A673 (cell line): ENCODE measurements around the gene BLOC1S4. TPM values are rescaled to one million over a fixed set of nuclear protein-coding genes. Genes with fewer than 3 reads are reported as not detected.

Source experiments
- BruUV-seq: library from RNA; stranded (reverse); fragments of 400-500 nt; replicated peaks from 2 replicates; lab custom pipeline; 2021; lab: Mats Ljungman, UMichigan
- CTCF ChIA-PET: fragments of 300-600 bp; sonication (Branson Sonifier 250); formaldehyde crosslinking; loops from one replicate; lab custom pipeline; 2022; ENCODE audit warnings: antibody characterized with exemption; lab: Charles Lee
- POLR2A ChIA-PET: fragments of 300-600 bp; sonication (Branson Sonifier 250); formaldehyde crosslinking; loops from one replicate; lab custom pipeline; 2022; ENCODE audit warnings: antibody characterized with exemption; ENCODE audit not compliant: low non-redundant PET; lab: Charles Lee
- DNase-seq: peaks from one replicate; pipeline ENCODE4 v3.0.0-alpha.2; 2015; ENCODE audit warnings: low spot score
- H3K27ac ChIP-seq: fragments of 200-600 bp; sonication (generic); 2 replicates; pipeline ENCODE4 v1.5.1; 2016; ENCODE audit warnings: mixed run types, low read depth, mild to moderate bottlenecking, mixed read lengths, antibody characterized with exemption, low read length; ENCODE audit not compliant: poor library complexity, severe bottlenecking
- H3K27me3 ChIP-seq: fragments of 200-600 bp; sonication (generic); replicated peaks from 2 replicates; pipeline ENCODE4 v1.6.1; 2017; ENCODE audit warnings: mixed run types, low read depth, mild to moderate bottlenecking, mixed read lengths, antibody characterized with exemption, low read length; ENCODE audit not compliant: insufficient read depth, poor library complexity
- H3K36me3 ChIP-seq: fragments of 200-600 bp; sonication (generic); 2 replicates; pipeline ENCODE4 v1.6.1; 2016; ENCODE audit warnings: mixed run types, mild to moderate bottlenecking, mixed read lengths, antibody characterized with exemption, low read length; ENCODE audit not compliant: insufficient read depth, poor library complexity, severe bottlenecking
- H3K4me1 ChIP-seq: fragments of 200-600 bp; sonication (generic); 2 replicates; pipeline ENCODE4 v1.6.1; 2017; ENCODE audit warnings: mixed run types, mild to moderate bottlenecking, mixed read lengths, antibody characterized with exemption, low read length; ENCODE audit not compliant: insufficient read depth, poor library complexity, severe bottlenecking
- H3K4me3 ChIP-seq: fragments of 200-600 bp; sonication (generic); 2 replicates; pipeline ENCODE4 v1.5.1; 2016; ENCODE audit warnings: low read depth, mixed run types, mild to moderate bottlenecking, mixed read lengths, low read length; ENCODE audit not compliant: poor library complexity, severe bottlenecking
- H3K9me3 ChIP-seq: fragments of 200-600 bp; sonication (generic); 2 replicates; pipeline ENCODE4 v1.6.1; 2016; ENCODE audit warnings: mixed run types, low read depth, mild to moderate bottlenecking, mixed read lengths, antibody characterized with exemption, low read length; ENCODE audit not compliant: poor library complexity, severe bottlenecking
- CTCF ChIP-seq: fragments of 300-800, 200-600 bp; sonication (generic); conservative IDR thresholded peaks from 2 replicates; pipeline ENCODE4 v1.5.1; 2017; ENCODE audit warnings: low read depth, mild to moderate bottlenecking, antibody characterized with exemption, low read length, moderate library complexity, mixed read lengths
- EZH2 ChIP-seq: fragments of 200-600 bp; sonication (generic); IDR thresholded peaks from 2 replicates; pipeline ENCODE4 v1.6.1; 2017; ENCODE audit warnings: borderline replicate concordance, low read depth, mild to moderate bottlenecking, mixed read lengths, antibody characterized with exemption, low read length; ENCODE audit not compliant: poor library complexity, severe bottlenecking
- intact Hi-C: fragments of 100-400 bp; cut with micrococcal nuclease; formaldehyde crosslinking; loops from one replicate; pipeline ENCODE4 v1.10.0; 2022; ENCODE audit not compliant: unreplicated experiment
- total RNA-seq: library from RNA; stranded (reverse); gene quantifications from 2 replicates; pipeline ENCODE4 v1.2.3, GENCODE V29; 2021

Gene BLOC1S4
- total RNA-seq, 1 experiment from 2014 or later: 12.3 TPM

DNA sequence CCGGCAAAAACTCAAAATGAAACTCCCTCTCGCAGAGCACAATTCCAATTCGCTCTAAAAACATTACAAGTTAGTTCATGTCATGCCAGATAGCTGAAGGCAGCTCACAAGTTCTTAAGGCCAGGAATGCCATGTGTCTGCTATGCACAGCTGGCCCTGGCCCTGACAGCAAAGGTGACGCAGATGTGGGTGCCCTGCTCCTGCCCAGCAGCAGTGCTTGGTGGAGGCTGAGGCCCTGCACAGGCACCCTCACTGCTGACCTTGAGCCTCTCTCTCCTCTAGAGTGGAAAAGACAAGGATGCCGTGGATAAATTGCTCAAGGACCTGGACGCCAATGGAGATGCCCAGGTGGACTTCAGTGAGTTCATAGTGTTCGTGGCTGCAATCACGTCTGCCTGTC, 19.4 kb upstream of the BLOC1S4 start:
- no peaks in the 10 kb centered on the region for H3K27me3 ChIP-seq
- ChIA-PET CTCF (no interaction called here), POLR2A (no interaction called here)
- H3K4me3 ChIP-seq: no peak overlapping the region
- no TSS peak for BruUV-seq
- H3K9me3 ChIP-seq: no peaks in the 10 kb centered on the region
- H3K4me1 ChIP-seq: no peaks in the 10 kb centered on the region
- H3K27ac ChIP-seq: no peak overlapping the region
- no peak for DNase-seq
- TF ChIP-seq CTCF (no peak), EZH2 (no peak)
- intact Hi-C loops: no loop called here
- no peaks in the 10 kb centered on the region for H3K36me3 ChIP-seq

GRCh38 chr4:6697131-6697530, 18.8 kb upstream of the BLOC1S4 start:
- TF ChIP-seq EZH2 (no peak), CTCF (no peak)
- no peaks in the 10 kb centered on the region for H3K4me1 ChIP-seq
- ChIA-PET CTCF (no interaction called here), POLR2A (no interaction called here)
- H3K27me3 ChIP-seq: no peaks in the 10 kb centered on the region
- DNase-seq: no peak
- no TSS peak for BruUV-seq
- no peaks in the 10 kb centered on the region for H3K9me3 ChIP-seq
- H3K4me3 ChIP-seq: no peak overlapping the region
- peaks cover 3% of the 10 kb centered on the region for H3K36me3 ChIP-seq
- intact Hi-C loops: no loop called here
- H3K27ac ChIP-seq: no peak overlapping the region

GRCh38 chr4:6699388-6699787, 16.6 kb upstream of the BLOC1S4 start:
- no peak for DNase-seq
- POLR2A ChIA-PET: no interaction called here
- no peaks in the 10 kb centered on the region for H3K9me3 ChIP-seq
- H3K36me3 ChIP-seq: peaks cover 3% of the 10 kb centered on the region
- no peak overlapping the region for H3K27ac ChIP-seq
- no peak overlapping the region for H3K4me3 ChIP-seq
- BruUV-seq: no TSS peak
- intact Hi-C loops: no loop called here
- TF ChIP-seq EZH2 (no peak), CTCF (no peak)
- CTCF ChIA-PET: no interaction called here
- no peaks in the 10 kb centered on the region for H3K4me1 ChIP-seq
- no peaks in the 10 kb centered on the region for H3K27me3 ChIP-seq
